Psoas muscle (tissue), 8 donors: Measurements from ENCODE around the gene TRIM33. TPM values are rescaled to one million over a fixed set of nuclear protein-coding genes. Genes with fewer than 3 reads are reported as not detected.
A peak's percentile ranks its signal among the peaks of the same experiment; 100 is the strongest.
"Not testable (repeated sequence)": the region's sequence is repeated elsewhere in the genome, so short reads cannot be mapped to it uniquely, and the experiment has no call there.

Source experiments
- ATAC-seq, 4 donors: fragments of 200-7000 bp; cut with Tn5 transposase; one replicate each; pipeline ENCODE4 v1.9.1; 2020; ENCODE audit warnings: moderate library complexity in 3 of 4, mild to moderate bottlenecking in 2 of 4
- DNase-seq, 2 donors: peaks; one replicate each; pipeline ENCODE4 v3.0.0-alpha.2; 2020
- H3K27ac ChIP-seq: fragments of 200-600 bp; one replicate; pipeline ENCODE4 v1.8.0; 2022
- H3K27me3 ChIP-seq, 3 donors: fragments of 200-600 bp in 1 of 3; one replicate each; pipeline versions ENCODE4 v1.6.1 to v1.8.0; 2013 to 2022; ENCODE audit warnings: low read length in 2 of 3, mild to moderate bottlenecking in 2 of 3, moderate library complexity in 1 of 3; ENCODE audit not compliant: insufficient read depth in 3 of 3
- H3K36me3 ChIP-seq, 2 donors: fragments of 200-600 bp in 1 of 2; one replicate each; pipeline versions ENCODE4 v1.6.1 to v1.8.0; 2013 to 2022; ENCODE audit warnings: low read depth in 1 of 2, mild to moderate bottlenecking in 1 of 2, moderate library complexity in 1 of 2; ENCODE audit not compliant: insufficient read depth in 1 of 2
- H3K4me1 ChIP-seq: fragments of 200-600 bp; one replicate; pipeline ENCODE4 v1.8.0; 2022
- H3K4me3 ChIP-seq: fragments of 200-600 bp; one replicate; pipeline ENCODE4 v1.8.0; 2022; ENCODE audit warnings: mild to moderate bottlenecking
- H3K9me3 ChIP-seq: fragments of 200-600 bp; one replicate; pipeline ENCODE4 v1.8.0; 2022
- CTCF ChIP-seq: fragments of 200-600 bp; IDR thresholded peaks from one replicate; pipeline ENCODE4 v1.8.0; 2022; ENCODE audit warnings: antibody characterized with exemption
- WGBS, 3 donors: extraction: QIAGEN DNeasy Blood & Tissue Kit; methylation state at CpG; one replicate each; pipeline versions ENCODE4 v1.1.6 to v1.1.7; 2013; 5-methylcytosine and 5-hydroxymethylcytosine counted together
- intact Hi-C, 2 donors: fragments of 100-400 bp; cut with DNase I; formaldehyde crosslinking; loops; one replicate each; pipeline versions ENCODE4 v1.11.0 to v1.14.2; 2022
- polyA plus RNA-seq, 3 donors: library from polyadenylated mRNA; stranded (reverse); fragments of 200-250 nt; gene quantifications; one replicate each; pipeline ENCODE4 v1.2.3, GENCODE V29; 2013
- total RNA-seq, 4 donors: library from RNA; stranded (reverse); fragmentation: NEBNext Ultra II Directional in 2 of 4; extraction: Animal tissue kit (Norgen Biotek cat#: 25700) in 2 of 4; gene quantifications; one replicate each; pipeline versions ENCODE4 v1.2.1 to v1.2.4, GENCODE V29; 2021 to 2023
- donor health status: healthy with polysubstance abuse.
- donor health status: DM: no; HTN: no; CAD: no; lungs with moderate emphysema.
- donor health status: Bipolar disorder and iron deficiency.
- donor health status: healthy.
- donor health status: DM: yes; HTN: yes; CAD: no.
- donor health status: DM: no; HTN: no; CAD: no.
- donor health status: DM: no; HTN: no; CAD: no.
- donor health status: DM: yes; HTN: yes; CAD: no.

The TRIM33 gene
- total and polyA plus RNA-seq, 7 donors: 4.6 to 22.0 (median 15.2) TPM

- H3K9me3 ChIP-seq: no peaks in the 10 kb centered on the region
- no peak overlapping the region for H3K27ac ChIP-seq
- WGBS, 3 donors: 84 to 100% (median 85%) methylated on average over 1 of the region's 1 CpG
- intact Hi-C loops: no loop called here
- no peaks in the 10 kb centered on the region for H3K27me3 ChIP-seq
- peaks cover 36% of the 10 kb centered on the region for H3K4me1 ChIP-seq
- TF ChIP-seq CTCF: no peak
- no peak overlapping the region for H3K4me3 ChIP-seq
- no peak for DNase-seq
- no peak for ATAC-seq
- H3K36me3 ChIP-seq: no peaks in the 10 kb centered on the region
Observed at GRCh38 chr1:114492978-114493377, 18.0 kb downstream of the TRIM33 start.

DNA sequence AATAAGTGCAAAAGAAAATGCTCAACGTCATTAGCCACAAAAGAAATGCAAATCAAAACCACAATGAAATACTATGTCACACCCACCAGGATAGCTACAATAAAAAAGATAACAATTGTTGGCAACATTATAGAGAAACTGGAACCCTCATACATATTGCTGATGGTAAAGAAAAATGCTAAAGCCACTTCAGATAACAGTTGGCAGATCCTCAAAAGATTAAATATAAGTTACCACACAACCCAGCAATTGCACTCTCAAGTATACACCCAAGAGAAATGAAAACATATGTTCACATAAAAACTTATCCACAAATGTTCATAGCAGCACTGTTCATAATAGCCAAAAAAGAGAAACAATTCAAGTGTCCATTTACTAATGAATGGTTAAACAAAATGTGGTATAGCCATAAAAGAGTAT lies 20.7 kb downstream of the TRIM33 start:
- H3K4me1 ChIP-seq: peaks cover 15% of the 10 kb centered on the region
- intact Hi-C loops: no loop called here
- no peak for DNase-seq
- H3K27ac ChIP-seq: no peak overlapping the region
- no peaks in the 10 kb centered on the region for H3K9me3 ChIP-seq
- 62 to 70% (median 66%) methylated on average over 1 of the region's 1 CpG for WGBS, 3 donors
- no peak overlapping the region for H3K4me3 ChIP-seq
- TF ChIP-seq CTCF: no peak
- H3K27me3 ChIP-seq: no peaks in the 10 kb centered on the region
- no peak for ATAC-seq
- no peaks in the 10 kb centered on the region for H3K36me3 ChIP-seq

DNA sequence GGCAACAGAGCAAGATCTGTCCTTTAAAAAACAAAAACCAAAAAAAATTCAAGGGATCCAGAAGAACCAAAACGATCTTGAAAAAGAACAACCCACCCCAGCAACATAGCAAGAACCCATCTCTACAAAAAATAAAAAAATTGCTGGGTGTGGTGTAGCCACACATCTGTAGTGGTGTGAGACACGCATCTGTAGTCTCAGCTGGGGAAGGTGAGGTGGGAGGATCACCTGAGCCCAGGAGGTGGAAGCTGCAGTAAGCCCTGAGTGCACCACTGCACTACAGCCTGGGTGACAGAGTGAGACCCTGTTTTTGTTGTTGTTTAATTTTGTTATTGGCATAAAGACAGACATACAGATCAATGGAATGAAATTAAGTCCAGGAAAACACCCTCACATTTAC lies 22.3 kb downstream of the TRIM33 start:
- peaks cover 6% of the 10 kb centered on the region for H3K4me1 ChIP-seq
- no peak overlapping the region for H3K27ac ChIP-seq
- WGBS, 3 donors: 77 to 86% (median 86%) methylated on average over 2 of the region's 2 CpGs
- DNase-seq: no peak
- no peak overlapping the region for H3K4me3 ChIP-seq
- intact Hi-C loops: no loop called here
- no peaks in the 10 kb centered on the region for H3K9me3 ChIP-seq
- H3K36me3 ChIP-seq: no peaks in the 10 kb centered on the region
- no peak for TF ChIP-seq CTCF
- H3K27me3 ChIP-seq: no peaks in the 10 kb centered on the region
- ATAC-seq: no peak

- TF ChIP-seq CTCF: no peak
- DNase-seq (no peak), ATAC-seq (peak in 1 of 4 donors; percentile 38)
- no peaks in the 10 kb centered on the region for H3K9me3 ChIP-seq
- no peak overlapping the region for H3K27ac ChIP-seq
- intact Hi-C loops: no loop called here
- no peak overlapping the region for H3K4me3 ChIP-seq
- no peaks in the 10 kb centered on the region for H3K27me3 ChIP-seq
- no peaks in the 10 kb centered on the region for H3K36me3 ChIP-seq
- peaks cover 11% of the 10 kb centered on the region for H3K4me1 ChIP-seq
Observed at GRCh38 chr1:114485286-114485685, 25.7 kb downstream of the TRIM33 start.

- no peak for DNase-seq
- ATAC-seq: no peak
- TF ChIP-seq CTCF: no peak
- H3K9me3 ChIP-seq: no peaks in the 10 kb centered on the region
- no peak overlapping the region for H3K27ac ChIP-seq
- no peaks in the 10 kb centered on the region for H3K27me3 ChIP-seq
- H3K4me3 ChIP-seq: no peak overlapping the region
- 50 to 57% (median 57%) methylated on average over 3 of the region's 3 CpGs for WGBS, 3 donors
- intact Hi-C loops: no loop called here
- H3K36me3 ChIP-seq: no peaks in the 10 kb centered on the region
- H3K4me1 ChIP-seq: peaks cover 10% of the 10 kb centered on the region
Observed at GRCh38 chr1:114482585-114482984, 28.4 kb downstream of the TRIM33 start.

GRCh38 chr1:114479636-114480035 lies 31.4 kb downstream of the TRIM33 start:
- 94 to 98% (median 95%) methylated on average over 17 of the region's 17 CpGs for WGBS, 3 donors
- H3K9me3 ChIP-seq, H3K27ac ChIP-seq, ATAC-seq, H3K27me3 ChIP-seq, intact Hi-C loops, H3K4me3 ChIP-seq, H3K36me3 ChIP-seq, DNase-seq: not testable (repeated sequence)
- peaks cover 26% of the 10 kb centered on the region for H3K4me1 ChIP-seq
